D341Med (cell line): ENCODE results near the gene NLK.
"Not testable (repeated sequence)": the region's sequence is repeated elsewhere in the genome, so short reads cannot be mapped to it uniquely, and the experiment has no call there.

ENCODE experiments used
- DNase-seq: peaks from one replicate; pipeline ENCODE4 v3.0.0; 2012; ENCODE audit warnings: low spot score

NLK gene

GRCh38 chr17:28155405-28155804, 112.9 kb downstream of the NLK start:
- not testable (repeated sequence) for DNase-seq

GRCh38 chr17:28159004-28159403, 116.5 kb downstream of the NLK start:
- no peak for DNase-seq

GRCh38 chr17:28159924-28160323, 117.4 kb downstream of the NLK start:
- DNase-seq: no peak

GRCh38 chr17:28160610-28161009, 118.1 kb downstream of the NLK start:
- no peak for DNase-seq

GRCh38 chr17:28161311-28161710, 118.8 kb downstream of the NLK start:
- DNase-seq: no peak

GRCh38 chr17:28166478-28166877, 124.0 kb downstream of the NLK start:
- no peak for DNase-seq

GRCh38 chr17:28169621-28170349, 127.3 kb downstream of the NLK start:
- no peak for DNase-seq

- no peak for DNase-seq
Observed at GRCh38 chr17:28170771-28171170, 128.3 kb downstream of the NLK start.

GRCh38 chr17:28173031-28173561, 130.6 kb downstream of the NLK start:
- DNase-seq: no peak

- DNase-seq: no peak
Observed at GRCh38 chr17:28173801-28174200, 131.3 kb downstream of the NLK start.

GRCh38 chr17:28174352-28175046, 132.0 kb downstream of the NLK start:
- no peak for DNase-seq

GRCh38 chr17:28177351-28177750, 134.9 kb downstream of the NLK start:
- DNase-seq: no peak

- no peak for DNase-seq
Observed at GRCh38 chr17:28178800-28179199, 136.3 kb downstream of the NLK start.

GRCh38 chr17:28180449-28180848, 138.0 kb downstream of the NLK start:
- no peak for DNase-seq

- no peak for DNase-seq
Observed at GRCh38 chr17:28181568-28181967, 139.1 kb downstream of the NLK start.

GRCh38 chr17:28182559-28182958, 140.1 kb downstream of the NLK start:
- no peak for DNase-seq

GRCh38 chr17:28185658-28186057, 143.2 kb downstream of the NLK start:
- DNase-seq: no peak

- not testable (repeated sequence) for DNase-seq
Observed at GRCh38 chr17:28186472-28186871, 144.0 kb downstream of the NLK start.

- no peak for DNase-seq
Observed at GRCh38 chr17:28187931-28188330, 145.5 kb downstream of the NLK start.

- DNase-seq: no peak
Observed at GRCh38 chr17:28188841-28189263, 146.4 kb downstream of the NLK start.

- DNase-seq: no peak
Observed at GRCh38 chr17:28189667-28190066, 147.2 kb downstream of the NLK start.

GRCh38 chr17:28191018-28191417, 148.5 kb downstream of the NLK start:
- no peak for DNase-seq

- DNase-seq: peak; percentile 59
Observed at GRCh38 chr17:28193241-28193640, 150.8 kb downstream of the NLK start.
